ENCODE data around the gene PPP1R26.
A peak's percentile ranks its signal among the peaks of the same experiment; 100 is the strongest.

The PPP1R26 gene

GRCh38 chr9:135464181-135464580 is 15.4 kb upstream of the PPP1R26 start:
- peak; percentile 34 for DNase-seq (ENCODE audit: low read depth)

GRCh38 chr9:135468854-135469521 is 10.6 kb upstream of the PPP1R26 start:
- peak; percentile 40 for DNase-seq (ENCODE audit: low read depth)

DNA sequence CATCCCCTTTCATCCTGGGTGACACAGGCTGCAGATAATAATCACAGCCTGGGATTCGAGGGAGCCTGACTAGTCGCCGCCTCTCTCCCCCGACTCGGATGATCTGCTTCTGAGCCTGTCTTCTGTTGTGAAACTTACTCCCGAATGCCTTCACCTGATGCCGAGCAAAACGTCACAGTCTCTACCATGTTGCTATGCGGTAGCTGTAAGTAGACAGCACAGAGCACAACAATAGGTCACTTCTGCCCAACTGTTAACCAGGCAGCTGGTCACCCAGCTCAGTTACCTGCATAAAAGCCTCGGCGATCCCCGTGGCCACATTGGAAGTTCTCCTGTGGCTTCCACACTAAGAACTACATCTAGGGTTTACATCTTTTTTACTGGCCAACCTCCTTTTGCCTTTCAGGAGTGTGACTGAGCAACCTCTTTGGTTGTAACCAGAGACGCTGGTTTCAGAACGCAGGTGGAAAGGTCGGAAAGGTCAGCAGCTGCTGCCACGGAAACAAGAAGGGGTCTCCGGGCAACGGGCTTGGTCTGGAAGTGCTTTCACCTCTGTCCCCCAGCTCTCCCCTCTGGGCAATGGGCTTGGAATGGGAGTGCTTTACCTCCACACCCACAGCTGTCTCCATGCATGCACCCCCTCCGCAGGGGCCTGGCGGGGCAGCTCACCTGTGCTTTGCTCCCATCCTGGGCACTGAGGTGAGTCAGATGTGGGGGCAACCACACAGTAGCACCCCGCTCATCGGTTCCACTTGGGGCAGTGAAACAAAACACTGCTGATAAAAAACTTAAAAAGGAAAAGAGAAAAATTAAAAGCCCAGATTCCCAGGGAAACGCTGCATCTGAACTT is 7.6 kb upstream of the PPP1R26 start:
- peak; percentile 14 for DNase-seq (ENCODE audit: low read depth)

GRCh38 chr9:135473972-135474543 is 5.5 kb upstream of the PPP1R26 start:
- DNase-seq (ENCODE audit: low read depth), result no peak

DNA sequence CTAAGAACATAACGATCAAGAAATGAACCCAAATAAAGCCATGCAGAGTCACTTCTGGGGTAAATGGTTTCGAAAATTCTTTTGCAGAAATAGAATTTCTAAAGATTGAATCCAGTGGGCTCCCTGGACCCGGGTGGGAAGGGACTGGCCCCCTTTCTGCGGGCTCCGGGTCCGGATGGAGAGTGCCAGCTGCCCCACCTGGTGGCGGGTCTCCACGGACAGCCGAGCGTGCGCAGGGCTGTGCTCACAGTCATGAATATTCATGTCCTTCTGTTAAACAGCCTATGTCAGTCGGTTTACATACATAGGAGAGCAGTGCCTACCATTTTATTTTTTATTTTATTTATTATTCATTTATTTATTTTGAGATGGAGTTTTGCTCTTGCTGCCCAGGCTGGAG is 4.7 kb upstream of the PPP1R26 start:
- no peak for DNase-seq (ENCODE audit: low read depth)

- peak; percentile 91 for DNase-seq (ENCODE audit: low read depth)
These were observed 2.8 kb upstream of the PPP1R26 start for GRCh38 chr9:135476561-135477355.

- DNase-seq (ENCODE audit: low read depth), result no peak
These were observed 1.4 kb upstream of the PPP1R26 start for GRCh38 chr9:135478191-135478590.

- DNase-seq (ENCODE audit: low read depth), result peak; percentile 17
These were observed 633 bp upstream of the PPP1R26 start for GRCh38 chr9:135478829-135479468.

DNA sequence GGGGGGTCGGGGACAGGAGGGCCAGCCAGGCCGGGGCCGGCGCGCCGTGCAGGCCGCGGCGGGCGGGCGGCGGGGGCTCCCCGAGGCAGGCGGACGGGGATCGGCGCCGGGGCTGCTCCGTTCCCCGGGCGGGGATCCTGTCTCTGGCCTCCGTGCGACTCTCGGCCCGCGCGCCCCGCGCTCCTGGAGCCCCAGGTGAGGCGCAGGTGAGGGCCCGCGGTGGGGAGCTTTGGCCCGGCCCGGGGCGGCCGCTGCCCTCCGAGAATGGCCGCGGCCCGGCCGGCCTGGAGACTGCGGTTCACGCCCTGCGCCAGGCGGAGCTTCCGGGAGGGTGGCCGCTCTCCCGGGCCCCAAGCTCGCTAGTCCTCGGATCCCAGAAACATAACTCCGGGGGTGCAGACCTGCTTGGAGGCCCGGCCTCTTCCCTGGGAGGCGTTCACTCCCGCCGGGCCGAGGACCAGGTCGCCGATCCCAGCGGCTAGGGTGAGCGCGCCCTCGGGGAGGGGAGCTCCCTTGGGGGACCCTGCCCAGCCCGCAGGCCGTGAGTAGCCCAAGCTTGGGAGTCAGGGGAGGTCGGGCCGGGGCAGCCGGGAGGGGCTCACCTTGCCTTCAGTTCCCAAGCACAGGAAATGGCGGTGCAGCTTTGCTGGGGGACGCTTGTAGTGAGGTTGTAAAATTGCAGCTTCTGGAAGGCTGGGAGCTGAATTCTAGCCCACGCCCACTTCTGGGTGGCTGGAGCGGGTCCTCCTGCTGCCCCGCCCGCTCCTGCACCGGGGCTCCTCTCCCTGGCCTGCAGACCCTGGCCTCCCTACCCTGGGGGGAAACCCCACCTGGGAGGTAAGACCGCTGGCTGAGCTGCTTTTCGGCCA is 723 bp downstream of the PPP1R26 start:
- DNase-seq (ENCODE audit: low read depth), result peak; percentile 23

DNA sequence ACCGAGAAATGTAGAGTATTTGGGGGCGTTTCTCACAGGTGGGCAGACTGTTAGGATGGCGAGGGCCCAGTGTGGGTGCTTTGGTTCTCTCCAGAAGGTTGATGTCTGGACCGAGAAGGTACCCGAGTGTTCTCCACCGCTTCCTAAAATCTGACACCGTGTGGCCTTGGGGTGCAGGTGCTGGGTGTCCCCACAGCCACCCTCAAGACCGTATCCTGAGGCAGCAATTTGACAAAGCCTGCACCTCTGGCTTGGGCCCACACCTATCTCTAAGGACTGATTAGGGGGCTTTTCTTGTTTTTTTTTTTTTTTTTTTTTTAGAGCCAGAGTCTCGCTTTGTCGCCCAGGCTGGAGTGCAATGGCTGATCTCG is 1.3 kb downstream of the PPP1R26 start:
- DNase-seq (ENCODE audit: low read depth), result no peak

GRCh38 chr9:135482015-135482754 is 2.6 kb downstream of the PPP1R26 start:
- no peak for DNase-seq (ENCODE audit: low read depth)

DNA sequence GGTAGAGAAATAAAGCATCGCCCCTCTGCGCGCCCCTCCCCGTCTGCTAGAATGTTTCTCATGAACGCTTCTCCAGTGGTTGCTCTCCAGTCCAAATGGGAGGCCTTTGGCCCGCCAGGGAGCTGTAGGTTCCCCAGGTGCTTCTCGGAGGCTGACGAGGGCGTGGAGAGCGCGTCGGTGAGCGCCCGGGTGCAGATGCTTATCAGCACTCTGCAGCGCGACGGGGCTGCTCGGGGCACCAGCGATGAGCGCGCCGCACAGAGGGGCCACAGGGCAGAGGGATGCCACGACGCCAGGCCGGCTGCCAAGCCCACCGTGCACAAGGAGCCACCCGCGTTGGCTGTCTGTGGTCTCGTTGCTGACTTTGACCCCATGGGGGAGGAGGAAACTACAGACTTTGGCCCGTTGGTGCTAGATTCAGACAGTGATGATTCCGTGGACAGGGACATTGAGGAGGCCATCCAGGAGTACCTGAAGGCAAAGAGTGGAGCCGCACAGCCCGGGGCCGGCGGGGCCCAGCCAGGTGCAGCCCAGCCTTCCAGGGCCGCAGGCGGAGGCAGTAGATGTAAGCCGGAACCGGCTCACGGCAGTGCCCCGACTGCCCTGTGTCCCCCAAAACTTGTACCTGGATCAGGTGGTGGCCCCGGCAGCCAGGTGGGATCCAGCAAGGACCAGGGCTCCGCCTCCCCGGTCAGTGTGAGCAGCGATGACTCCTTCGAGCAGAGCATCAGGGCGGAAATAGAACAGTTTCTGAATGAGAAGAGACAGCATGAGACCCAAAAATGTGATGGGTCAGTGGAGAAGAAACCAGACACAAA is 5.1 kb downstream of the PPP1R26 start:
- DNase-seq (ENCODE audit: low read depth), result no peak

- DNase-seq (ENCODE audit: low read depth), result no peak
These were observed 5.8 kb downstream of the PPP1R26 start for GRCh38 chr9:135485385-135485784.

DNA sequence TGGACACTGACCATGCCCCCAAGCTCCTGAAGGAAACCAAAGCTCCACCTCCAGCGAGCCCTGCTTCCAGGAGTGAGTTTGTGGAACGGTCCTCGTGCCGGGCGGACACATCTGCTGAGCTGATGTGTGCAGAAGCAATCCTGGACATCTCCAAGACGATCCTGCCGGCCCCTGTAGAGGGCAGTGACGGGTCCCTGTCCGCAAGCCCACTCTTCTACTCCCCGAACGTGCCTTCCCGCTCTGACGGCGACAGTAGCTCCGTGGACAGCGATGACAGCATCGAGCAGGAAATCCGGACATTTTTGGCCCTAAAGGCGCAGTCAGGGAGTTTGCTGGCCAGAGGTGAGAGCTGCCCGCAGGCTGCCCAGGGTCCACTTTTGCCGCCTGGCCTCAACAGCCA is 6.2 kb downstream of the PPP1R26 start:
- DNase-seq (ENCODE audit: low read depth), result no peak

- no peak for DNase-seq (ENCODE audit: low read depth)
These were observed 6.9 kb downstream of the PPP1R26 start for GRCh38 chr9:135486267-135487065.

GRCh38 chr9:135487281-135488012 is 7.9 kb downstream of the PPP1R26 start:
- no peak for DNase-seq (ENCODE audit: low read depth)

DNA sequence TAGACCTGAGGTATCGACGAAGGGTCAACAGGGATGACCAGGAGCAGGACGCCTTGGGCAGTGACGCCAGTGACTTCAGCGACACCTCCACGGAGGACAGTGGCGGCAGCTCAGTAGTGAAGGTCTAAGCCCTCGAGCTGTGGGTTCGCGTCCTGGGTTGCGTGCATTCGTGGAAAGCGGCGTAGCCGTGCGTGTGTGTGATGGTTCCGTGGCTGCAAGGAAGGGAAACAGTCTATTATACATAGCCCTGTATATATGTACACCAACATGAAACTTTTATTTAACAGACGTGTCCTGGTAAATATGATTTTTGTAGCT is 8.4 kb downstream of the PPP1R26 start:
- no peak for DNase-seq (ENCODE audit: low read depth)

DNA sequence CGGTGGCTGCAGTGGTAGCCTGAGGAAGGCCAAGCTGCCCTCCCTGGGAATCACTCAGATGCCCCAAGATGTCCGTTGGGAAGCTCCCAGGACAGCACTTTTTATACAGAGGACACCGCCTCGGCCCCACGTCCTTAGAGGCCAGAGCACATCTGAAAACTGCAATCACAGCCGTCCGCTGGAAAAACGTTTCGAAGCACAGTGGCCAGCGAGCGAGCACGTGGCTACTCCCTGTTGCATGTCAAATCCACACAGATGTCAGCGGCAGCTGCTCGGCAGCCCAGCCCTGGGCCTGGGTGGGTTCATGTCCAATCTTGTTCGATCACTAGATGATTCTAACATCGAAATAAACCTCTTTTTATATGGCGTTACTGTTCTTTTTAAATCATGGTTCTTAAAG is 8.9 kb downstream of the PPP1R26 start:
- DNase-seq (ENCODE audit: low read depth), result no peak
